ENCODE measurements around the gene PTCHD1.

The PTCHD1 gene

GRCh38 chrX:23383411-23383810, 48.8 kb downstream of the PTCHD1 start:
- no peak overlapping the region for H3K4me3 ChIP-seq (ENCODE audit: low read depth, low read length)
- no peak for TF ChIP-seq CTCF (IDR thresholded peaks at IDR 0.05; ENCODE audit: low read depth, low read length, missing control alignments)
- no peak for DNase-seq (ENCODE audit: low read depth)

GRCh38 chrX:23385242-23385641, 50.6 kb downstream of the PTCHD1 start:
- no peak for TF ChIP-seq CTCF (IDR thresholded peaks at IDR 0.05; ENCODE audit: low read depth, low read length, missing control alignments)
- no peak overlapping the region for H3K4me3 ChIP-seq (ENCODE audit: low read depth, low read length)
- no peak for DNase-seq (ENCODE audit: low read depth)

DNA sequence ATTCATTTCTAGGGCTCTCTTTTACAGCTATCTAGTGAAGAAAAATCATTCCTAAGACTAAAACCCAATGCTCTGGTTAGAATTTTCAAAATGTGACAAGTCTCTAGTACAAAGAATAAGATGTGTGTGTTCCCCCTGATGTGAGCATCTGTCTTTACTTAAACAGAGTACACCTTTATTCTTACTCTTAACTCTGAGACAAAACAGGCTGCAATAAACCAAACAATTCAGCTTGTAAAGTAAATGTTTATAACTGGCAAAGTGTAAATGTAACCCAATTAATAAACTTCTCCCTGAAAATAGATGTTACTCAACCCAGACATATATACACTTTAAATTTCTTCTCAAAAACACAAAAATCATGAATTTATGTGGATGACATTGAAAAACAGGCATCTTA, 51.6 kb downstream of the PTCHD1 start:
- no peak overlapping the region for H3K4me3 ChIP-seq (ENCODE audit: low read depth, low read length)
- no peak for TF ChIP-seq CTCF (IDR thresholded peaks at IDR 0.05; ENCODE audit: low read depth, low read length, missing control alignments)
- no peak for DNase-seq (ENCODE audit: low read depth)

DNA sequence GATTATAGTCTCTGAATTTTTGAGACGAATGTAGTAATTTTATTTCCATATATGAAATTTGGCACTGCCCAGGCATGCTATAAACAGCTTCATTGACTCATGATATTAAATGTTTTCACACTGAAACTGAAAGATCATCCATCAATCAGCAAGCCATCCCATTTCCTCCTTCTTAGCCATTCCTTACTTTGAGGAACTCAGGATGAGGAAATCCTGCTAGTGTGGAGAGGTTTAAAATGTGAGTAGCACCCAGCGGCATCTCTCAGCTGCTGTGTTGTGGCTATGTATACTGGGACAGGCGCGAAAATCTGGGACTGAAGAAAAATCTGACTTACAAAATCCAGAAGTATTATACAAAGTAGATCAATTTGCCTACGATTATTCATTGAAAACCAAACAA, 52.1 kb downstream of the PTCHD1 start:
- no peak overlapping the region for H3K4me3 ChIP-seq (ENCODE audit: low read depth, low read length)
- DNase-seq (ENCODE audit: low read depth) = no peak
- no peak for TF ChIP-seq CTCF (IDR thresholded peaks at IDR 0.05; ENCODE audit: low read depth, low read length, missing control alignments)

DNA sequence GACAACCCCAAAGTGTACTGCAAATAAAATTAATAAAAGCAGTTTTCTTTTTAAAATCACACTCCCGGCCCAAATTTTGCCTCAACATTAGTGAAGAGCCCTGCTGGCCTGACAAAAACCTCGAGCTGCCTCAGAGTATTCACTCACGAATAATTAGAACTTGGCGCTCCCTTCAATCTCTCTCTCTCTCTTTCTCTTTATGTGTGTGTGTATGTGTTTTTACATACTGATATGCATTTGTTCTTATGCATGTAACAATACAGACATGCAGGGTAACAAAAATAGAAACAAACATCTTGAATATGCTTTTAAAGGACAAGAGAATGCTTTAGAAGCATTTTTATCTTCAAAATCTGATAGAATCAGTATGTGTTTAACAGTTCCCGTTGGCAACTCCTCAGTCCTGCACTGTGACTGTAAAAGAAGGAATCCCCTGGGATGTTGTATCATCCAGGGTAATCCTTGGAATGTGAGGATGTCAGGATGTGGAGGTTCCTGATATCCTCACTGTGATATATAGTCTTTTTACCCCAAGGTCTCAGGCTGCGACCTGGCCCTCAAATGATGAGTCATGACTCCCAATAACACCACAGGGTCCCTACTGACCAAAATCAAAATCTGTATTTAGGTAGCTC, 53.0 kb downstream of the PTCHD1 start:
- H3K4me3 ChIP-seq (ENCODE audit: low read depth, low read length) = no peak overlapping the region
- no peak for TF ChIP-seq CTCF (IDR thresholded peaks at IDR 0.05; ENCODE audit: low read depth, low read length, missing control alignments)
- DNase-seq (ENCODE audit: low read depth) = no peak

GRCh38 chrX:23389196-23389792, 54.6 kb downstream of the PTCHD1 start:
- H3K4me3 ChIP-seq (ENCODE audit: low read depth, low read length) = no peak overlapping the region
- TF ChIP-seq CTCF (IDR thresholded peaks at IDR 0.05; ENCODE audit: low read depth, low read length, missing control alignments) = no peak
- DNase-seq (ENCODE audit: low read depth) = no peak

DNA sequence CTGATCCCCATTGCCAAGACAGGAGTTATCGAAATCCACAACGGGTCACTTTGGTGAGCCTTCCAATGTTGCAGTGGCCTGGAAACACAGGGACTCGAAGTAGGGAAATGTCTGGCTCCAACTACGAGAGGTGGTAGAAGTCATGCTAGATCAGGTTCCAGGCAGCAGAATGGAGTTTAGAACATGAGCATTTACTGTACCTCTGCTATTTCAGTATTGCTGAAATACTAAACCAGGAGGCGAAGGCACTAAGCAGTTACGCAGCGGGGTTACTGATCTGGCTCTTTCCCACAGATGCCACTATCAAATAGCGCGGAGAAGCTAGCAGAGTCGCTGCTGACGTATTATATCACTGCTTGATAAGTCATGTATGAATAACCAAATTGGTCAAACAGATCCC, 56.3 kb downstream of the PTCHD1 start:
- H3K4me3 ChIP-seq (ENCODE audit: low read depth, low read length) = no peak overlapping the region
- DNase-seq (ENCODE audit: low read depth) = no peak
- TF ChIP-seq CTCF (IDR thresholded peaks at IDR 0.05; ENCODE audit: low read depth, low read length, missing control alignments) = no peak
